Measurements from ENCODE around the gene FKTN.

GRCh38 chr9:105678781-105679180, 120.8 kb downstream of the FKTN start:
- no peak for TF ChIP-seq POLR2A (IDR thresholded peaks at IDR 0.05; ENCODE audit: low read length)
- no peak for TF ChIP-seq GATA1 (IDR thresholded peaks at IDR 0.05; ENCODE audit: low read depth, low read length)

Measured in erythroblast (primary cell).